HEK293 (cell line): ENCODE results near the gene TCAP.
A peak's percentile ranks its signal among the peaks of the same experiment; 100 is the strongest.

Experiments used
- BCL11A ChIP-seq: fragments of 450-650 bp; formaldehyde crosslinking; IDR thresholded peaks from 2 replicates; pipeline ENCODE4 v1.5.1; 2016; ENCODE audit warnings: low read depth, missing biosample characterization, missing genetic modification characterization
- GFI1B ChIP-seq: fragments of 450-650 bp; formaldehyde crosslinking; IDR thresholded peaks from 2 replicates; pipeline ENCODE4 v1.5.1; 2016; ENCODE audit warnings: missing biosample characterization, missing genetic modification characterization
- HOXC10 ChIP-seq: sonication (generic); formaldehyde crosslinking; IDR thresholded peaks from 2 replicates; pipeline ENCODE4 v1.8.1; 2023; ENCODE audit warnings: mild to moderate bottlenecking, missing genetic modification reagents
- PRDM1 ChIP-seq: fragments of 450-650 bp; formaldehyde crosslinking; IDR thresholded peaks from 2 replicates; pipeline ENCODE4; 2016; ENCODE audit warnings: missing biosample characterization, missing genetic modification characterization
- RBAK ChIP-seq: fragments of 450-650 bp; formaldehyde crosslinking; IDR thresholded peaks from 2 replicates; pipeline ENCODE4 v1.5.1; 2016; ENCODE audit warnings: missing biosample characterization, missing genetic modification characterization
- SETDB1 ChIP-seq: IDR thresholded peaks from one replicate; pipeline ENCODE4 v1.6.1; 2017; ENCODE audit warnings: mild to moderate bottlenecking, low read length, moderate library complexity, mixed read lengths; ENCODE audit not compliant: insufficient read length
- SP7 ChIP-seq: fragments of 450-650 bp; formaldehyde crosslinking; IDR thresholded peaks from 2 replicates; pipeline ENCODE4 v1.5.1; 2016; ENCODE audit warnings: missing biosample characterization, missing genetic modification characterization
- WT1 ChIP-seq: fragments of 450-650 bp; formaldehyde crosslinking; IDR thresholded peaks from 2 replicates; pipeline ENCODE4 v1.5.1; 2016; ENCODE audit warnings: missing biosample characterization, missing genetic modification characterization
- ZBTB26 ChIP-seq: fragments of 450-650 bp; formaldehyde crosslinking; optimal IDR thresholded peaks from 2 replicates; pipeline ENCODE3; 2016; ENCODE audit warnings: missing biosample characterization, mild to moderate bottlenecking, missing genetic modification characterization
- ZBTB8A ChIP-seq: fragments of 450-650 bp; formaldehyde crosslinking; IDR thresholded peaks from 2 replicates; pipeline ENCODE4 v1.5.1; 2016; ENCODE audit warnings: missing biosample characterization, missing genetic modification characterization
- ZEB2 ChIP-seq: fragments of 450-650 bp; formaldehyde crosslinking; IDR thresholded peaks from 2 replicates; pipeline ENCODE4 v1.5.1; 2016; ENCODE audit warnings: missing biosample characterization, missing genetic modification characterization
- ZFHX2 ChIP-seq: fragments of 450-650 bp; formaldehyde crosslinking; conservative IDR thresholded peaks from 2 replicates; pipeline ENCODE4 v1.5.1; 2016; ENCODE audit warnings: missing biosample characterization, missing genetic modification characterization
- ZFP69B ChIP-seq: fragments of 450-650 bp; formaldehyde crosslinking; IDR thresholded peaks from 2 replicates; pipeline ENCODE4 v1.5.1; 2016; ENCODE audit warnings: missing biosample characterization, missing genetic modification characterization
- ZNF121 ChIP-seq: fragments of 450-650 bp; formaldehyde crosslinking; IDR thresholded peaks from 2 replicates; pipeline ENCODE4 v1.5.1; 2016; ENCODE audit warnings: missing biosample characterization, missing genetic modification characterization
- ZNF184 ChIP-seq: fragments of 450-650 bp; IDR thresholded peaks from 2 replicates; pipeline ENCODE4 v1.5.1; 2018; ENCODE audit warnings: missing biosample characterization, mild to moderate bottlenecking, missing genetic modification characterization
- ZNF24 ChIP-seq: fragments of 450-650 bp; formaldehyde crosslinking; IDR thresholded peaks from 2 replicates; pipeline ENCODE4 v1.5.1; 2016; ENCODE audit warnings: missing biosample characterization, missing genetic modification characterization
- ZNF266 ChIP-seq: fragments of 450-650 bp; formaldehyde crosslinking; IDR thresholded peaks from 2 replicates; pipeline ENCODE4 v1.5.1; 2016; ENCODE audit warnings: missing biosample characterization, missing genetic modification characterization, low read depth
- ZNF311 ChIP-seq: fragments of 450-650 bp; formaldehyde crosslinking; IDR thresholded peaks from 2 replicates; pipeline ENCODE4 v1.5.1; 2017; ENCODE audit warnings: missing biosample characterization, missing genetic modification characterization, borderline replicate concordance
- ZNF335 ChIP-seq: fragments of 450-650 bp; formaldehyde crosslinking; conservative IDR thresholded peaks from 2 replicates; pipeline ENCODE4 v1.5.1; 2016; ENCODE audit warnings: missing biosample characterization, missing genetic modification characterization
- ZNF48 ChIP-seq: fragments of 450-650 bp; formaldehyde crosslinking; IDR thresholded peaks from 2 replicates; pipeline ENCODE4 v1.5.1; 2016; ENCODE audit warnings: missing biosample characterization, missing genetic modification characterization
- ZNF521 ChIP-seq: fragments of 450-650 bp; formaldehyde crosslinking; IDR thresholded peaks from 2 replicates; pipeline ENCODE4 v1.5.1; 2017; ENCODE audit warnings: missing biosample characterization, mild to moderate bottlenecking, missing genetic modification characterization
- ZNF555 ChIP-seq: fragments of 450-650 bp; formaldehyde crosslinking; conservative IDR thresholded peaks from 2 replicates; pipeline ENCODE4 v1.5.1; 2017; ENCODE audit warnings: missing biosample characterization, mild to moderate bottlenecking, missing genetic modification characterization, inconsistent platforms
- ZNF585B ChIP-seq: fragments of 450-650 bp; formaldehyde crosslinking; IDR thresholded peaks from 2 replicates; pipeline ENCODE4 v1.5.1; 2016; ENCODE audit warnings: missing biosample characterization, missing genetic modification characterization
- ZNF626 ChIP-seq: fragments of 450-650 bp; sonication (Bioruptor Pico); formaldehyde crosslinking; IDR thresholded peaks from 2 replicates; pipeline ENCODE4 v1.5.1; 2018; ENCODE audit warnings: missing biosample characterization, missing genetic modification characterization, inconsistent platforms
- ZNF629 ChIP-seq: fragments of 450-650 bp; formaldehyde crosslinking; IDR thresholded peaks from 2 replicates; pipeline ENCODE4 v1.5.1; 2017; ENCODE audit warnings: missing biosample characterization, missing genetic modification characterization
- ZNF776 ChIP-seq: fragments of 450-650 bp; formaldehyde crosslinking; IDR thresholded peaks from 2 replicates; pipeline ENCODE4 v1.5.0; 2017; ENCODE audit warnings: missing biosample characterization, missing genetic modification characterization, borderline replicate concordance
- ZNF777 ChIP-seq: fragments of 450-650 bp; formaldehyde crosslinking; IDR thresholded peaks from 2 replicates; pipeline ENCODE4 v1.5.1; 2017; ENCODE audit warnings: missing biosample characterization, missing genetic modification characterization, borderline replicate concordance
- ZSCAN30 ChIP-seq: fragments of 450-650 bp; IDR thresholded peaks from 2 replicates; pipeline ENCODE4 v1.5.1; 2018; ENCODE audit warnings: missing biosample characterization, mild to moderate bottlenecking, missing genetic modification characterization, moderate library complexity
- TF ChIP-seq, protein P1 (sequence below): fragments of 450-650 bp; IDR thresholded peaks from 2 replicates; pipeline ENCODE4 v1.5.1; 2018; ENCODE audit warnings: missing biosample characterization, missing genetic modification characterization
- TF ChIP-seq, protein P2 (sequence below): fragments of 450-650 bp; formaldehyde crosslinking; IDR thresholded peaks from 2 replicates; pipeline ENCODE4 v1.5.1; 2017; ENCODE audit warnings: missing biosample characterization, missing genetic modification characterization
- TF ChIP-seq, protein P3 (sequence below): fragments of 450-650 bp; formaldehyde crosslinking; IDR thresholded peaks from 2 replicates; pipeline ENCODE4 v1.5.1; 2016; ENCODE audit warnings: missing biosample characterization, missing genetic modification characterization, borderline replicate concordance
- TF ChIP-seq, protein P4 (sequence below): fragments of 450-650 bp; formaldehyde crosslinking; IDR thresholded peaks from 2 replicates; pipeline ENCODE4 v1.5.1; 2016; ENCODE audit warnings: missing biosample characterization, missing genetic modification characterization

TCAP gene

GRCh38 chr17:39636927-39637736 lies 28.0 kb upstream of the TCAP start, which contains the start of gene STARD3 (continued):
- TF ChIP-seq ZNF335 (tag by site-specific recombination) (peak; percentile 71), RBAK (no peak), ZNF266 (tag by site-specific recombination) (no peak), ZNF626 (tag by site-specific recombination) (no peak), HOXC10 (no peak), ZNF777 (no peak), ZNF629 (tag by site-specific recombination) (peak; percentile 71), ZSCAN30 (tag by site-specific recombination) (peak; percentile 65), SP7 (tag by site-specific recombination) (peak; percentile 89), ZNF48 (tag by site-specific recombination) (no peak), ZNF311 (tag by site-specific recombination) (no peak), ZEB2 (tag by site-specific recombination) (peak; percentile 88), ZBTB8A (peak; percentile 35; the same call in 1 of the 2 replicates), ZNF776 (tag by site-specific recombination) (no peak), ZNF24 (tag by site-specific recombination) (peak; percentile 60; the same call in 1 of the 2 replicates), PRDM1 (tag by site-specific recombination) (no peak), BCL11A (tag by site-specific recombination) (no peak), SETDB1 (no peak), ZNF585B (tag by site-specific recombination) (no peak; the same call in 1 of the 2 replicates), ZNF184 (no peak), ZNF521 (tag by site-specific recombination) (no peak), ZFP69B (tag by site-specific recombination) (peak; percentile 90), ZBTB26 (tag by site-specific recombination) (peak; percentile 69), WT1 (tag by site-specific recombination) (peak; percentile 34; the same call in 1 of the 2 replicates), GFI1B (tag by site-specific recombination) (peak; percentile 40; the same call in 1 of the 2 replicates), ZNF121 (tag by site-specific recombination) (no peak), ZNF555 (no peak), ZFHX2 (tag by site-specific recombination) (peak; percentile 66)
- TF ChIP-seq, protein P1, sequence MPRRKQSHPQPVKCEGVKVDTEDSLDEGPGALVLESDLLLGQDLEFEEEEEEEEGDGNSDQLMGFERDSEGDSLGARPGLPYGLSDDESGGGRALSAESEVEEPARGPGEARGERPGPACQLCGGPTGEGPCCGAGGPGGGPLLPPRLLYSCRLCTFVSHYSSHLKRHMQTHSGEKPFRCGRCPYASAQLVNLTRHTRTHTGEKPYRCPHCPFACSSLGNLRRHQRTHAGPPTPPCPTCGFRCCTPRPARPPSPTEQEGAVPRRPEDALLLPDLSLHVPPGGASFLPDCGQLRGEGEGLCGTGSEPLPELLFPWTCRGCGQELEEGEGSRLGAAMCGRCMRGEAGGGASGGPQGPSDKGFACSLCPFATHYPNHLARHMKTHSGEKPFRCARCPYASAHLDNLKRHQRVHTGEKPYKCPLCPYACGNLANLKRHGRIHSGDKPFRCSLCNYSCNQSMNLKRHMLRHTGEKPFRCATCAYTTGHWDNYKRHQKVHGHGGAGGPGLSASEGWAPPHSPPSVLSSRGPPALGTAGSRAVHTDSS (tag by site-specific recombination), result no peak
- TF ChIP-seq, protein P2, sequence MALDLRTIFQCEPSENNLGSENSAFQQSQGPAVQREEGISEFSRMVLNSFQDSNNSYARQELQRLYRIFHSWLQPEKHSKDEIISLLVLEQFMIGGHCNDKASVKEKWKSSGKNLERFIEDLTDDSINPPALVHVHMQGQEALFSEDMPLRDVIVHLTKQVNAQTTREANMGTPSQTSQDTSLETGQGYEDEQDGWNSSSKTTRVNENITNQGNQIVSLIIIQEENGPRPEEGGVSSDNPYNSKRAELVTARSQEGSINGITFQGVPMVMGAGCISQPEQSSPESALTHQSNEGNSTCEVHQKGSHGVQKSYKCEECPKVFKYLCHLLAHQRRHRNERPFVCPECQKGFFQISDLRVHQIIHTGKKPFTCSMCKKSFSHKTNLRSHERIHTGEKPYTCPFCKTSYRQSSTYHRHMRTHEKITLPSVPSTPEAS (tag by site-specific recombination), result peak; percentile 48; the same call in 1 of the 2 replicates
- TF ChIP-seq, protein P3, sequence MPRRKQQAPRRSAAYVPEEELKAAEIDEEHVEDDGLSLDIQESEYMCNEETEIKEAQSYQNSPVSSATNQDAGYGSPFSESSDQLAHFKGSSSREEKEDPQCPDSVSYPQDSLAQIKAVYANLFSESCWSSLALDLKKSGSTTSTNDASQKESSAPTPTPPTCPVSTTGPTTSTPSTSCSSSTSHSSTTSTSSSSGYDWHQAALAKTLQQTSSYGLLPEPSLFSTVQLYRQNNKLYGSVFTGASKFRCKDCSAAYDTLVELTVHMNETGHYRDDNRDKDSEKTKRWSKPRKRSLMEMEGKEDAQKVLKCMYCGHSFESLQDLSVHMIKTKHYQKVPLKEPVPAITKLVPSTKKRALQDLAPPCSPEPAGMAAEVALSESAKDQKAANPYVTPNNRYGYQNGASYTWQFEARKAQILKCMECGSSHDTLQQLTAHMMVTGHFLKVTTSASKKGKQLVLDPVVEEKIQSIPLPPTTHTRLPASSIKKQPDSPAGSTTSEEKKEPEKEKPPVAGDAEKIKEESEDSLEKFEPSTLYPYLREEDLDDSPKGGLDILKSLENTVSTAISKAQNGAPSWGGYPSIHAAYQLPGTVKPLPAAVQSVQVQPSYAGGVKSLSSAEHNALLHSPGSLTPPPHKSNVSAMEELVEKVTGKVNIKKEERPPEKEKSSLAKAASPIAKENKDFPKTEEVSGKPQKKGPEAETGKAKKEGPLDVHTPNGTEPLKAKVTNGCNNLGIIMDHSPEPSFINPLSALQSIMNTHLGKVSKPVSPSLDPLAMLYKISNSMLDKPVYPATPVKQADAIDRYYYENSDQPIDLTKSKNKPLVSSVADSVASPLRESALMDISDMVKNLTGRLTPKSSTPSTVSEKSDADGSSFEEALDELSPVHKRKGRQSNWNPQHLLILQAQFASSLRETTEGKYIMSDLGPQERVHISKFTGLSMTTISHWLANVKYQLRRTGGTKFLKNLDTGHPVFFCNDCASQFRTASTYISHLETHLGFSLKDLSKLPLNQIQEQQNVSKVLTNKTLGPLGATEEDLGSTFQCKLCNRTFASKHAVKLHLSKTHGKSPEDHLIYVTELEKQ (tag by site-specific recombination), result no peak
- TF ChIP-seq, protein P4, sequence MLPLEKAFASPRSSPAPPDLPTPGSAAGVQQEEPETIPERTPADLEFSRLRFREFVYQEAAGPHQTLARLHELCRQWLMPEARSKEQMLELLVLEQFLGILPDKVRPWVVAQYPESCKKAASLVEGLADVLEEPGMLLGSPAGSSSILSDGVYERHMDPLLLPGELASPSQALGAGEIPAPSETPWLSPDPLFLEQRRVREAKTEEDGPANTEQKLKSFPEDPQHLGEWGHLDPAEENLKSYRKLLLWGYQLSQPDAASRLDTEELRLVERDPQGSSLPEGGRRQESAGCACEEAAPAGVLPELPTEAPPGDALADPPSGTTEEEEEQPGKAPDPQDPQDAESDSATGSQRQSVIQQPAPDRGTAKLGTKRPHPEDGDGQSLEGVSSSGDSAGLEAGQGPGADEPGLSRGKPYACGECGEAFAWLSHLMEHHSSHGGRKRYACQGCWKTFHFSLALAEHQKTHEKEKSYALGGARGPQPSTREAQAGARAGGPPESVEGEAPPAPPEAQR (tag by site-specific recombination), result no peak
